ENCODE data around the gene HYDIN.
A peak's percentile ranks its signal among the peaks of the same experiment; 100 is the strongest.
"Not testable (repeated sequence)": the region's sequence is repeated elsewhere in the genome, so short reads cannot be mapped to it uniquely, and the experiment has no call there.

HYDIN gene

GRCh38 chr16:70882311-70882710, 348.2 kb downstream of the HYDIN start:
- DNase-seq (ENCODE audit: low read depth); H3K4me3 ChIP-seq (ENCODE audit: low read length): not testable (repeated sequence)

GRCh38 chr16:70877895-70878294, 352.6 kb downstream of the HYDIN start:
- not testable (repeated sequence) for DNase-seq (ENCODE audit: low read depth); H3K4me3 ChIP-seq (ENCODE audit: low read length)

GRCh38 chr16:70876442-70876841, 354.1 kb downstream of the HYDIN start:
- not testable (repeated sequence) for DNase-seq (ENCODE audit: low read depth)

GRCh38 chr16:70864698-70865097, 365.8 kb downstream of the HYDIN start:
- DNase-seq (ENCODE audit: low read depth), result not testable (repeated sequence)

More at GRCh38 chr16:70876442-70876841, 354.1 kb downstream of the HYDIN start:
- H3K4me3 ChIP-seq (ENCODE audit: low read length), result not testable (repeated sequence)

GRCh38 chr16:70861996-70862395, 368.5 kb downstream of the HYDIN start:
- not testable (repeated sequence) for DNase-seq (ENCODE audit: low read depth)

More at GRCh38 chr16:70864698-70865097, 365.8 kb downstream of the HYDIN start:
- H3K4me3 ChIP-seq (ENCODE audit: low read length), result not testable (repeated sequence)

GRCh38 chr16:70851299-70851698, 379.2 kb downstream of the HYDIN start:
- H3K4me3 ChIP-seq (ENCODE audit: low read length); DNase-seq (ENCODE audit: low read depth): not testable (repeated sequence)

More at GRCh38 chr16:70861996-70862395, 368.5 kb downstream of the HYDIN start:
- not testable (repeated sequence) for H3K4me3 ChIP-seq (ENCODE audit: low read length)

DNA sequence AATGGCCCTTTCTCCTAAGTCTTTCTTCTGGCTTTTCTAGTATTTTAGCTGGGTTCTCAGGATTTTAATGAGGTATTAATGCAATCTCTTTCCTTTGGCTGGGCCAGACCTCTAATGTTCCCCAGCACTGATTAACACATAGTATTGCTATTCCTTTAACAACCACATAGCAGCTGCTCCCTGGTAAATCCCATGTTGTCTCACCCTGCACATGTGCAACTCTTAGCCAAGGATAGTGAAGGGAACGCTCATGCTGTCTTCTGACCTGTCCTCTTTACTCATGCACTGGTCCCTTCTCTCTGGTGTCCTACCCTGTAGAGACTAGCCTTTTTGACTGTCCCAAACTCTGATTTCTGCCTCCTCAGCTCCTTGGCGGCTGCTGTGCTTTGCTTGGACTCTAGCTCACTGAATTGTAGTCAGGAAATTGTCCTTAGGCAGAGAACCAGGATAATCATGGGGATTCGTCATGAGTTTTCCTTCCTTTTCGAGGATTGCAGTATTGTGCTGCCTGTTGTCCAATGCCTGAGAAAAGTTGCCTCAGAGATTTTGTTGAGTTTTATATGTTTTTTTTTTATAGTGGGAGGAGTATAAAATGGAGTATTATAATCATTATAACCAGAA, 406.9 kb downstream of the HYDIN start:
- H3K4me3 ChIP-seq (ENCODE audit: low read length), result not testable (repeated sequence)

DNA sequence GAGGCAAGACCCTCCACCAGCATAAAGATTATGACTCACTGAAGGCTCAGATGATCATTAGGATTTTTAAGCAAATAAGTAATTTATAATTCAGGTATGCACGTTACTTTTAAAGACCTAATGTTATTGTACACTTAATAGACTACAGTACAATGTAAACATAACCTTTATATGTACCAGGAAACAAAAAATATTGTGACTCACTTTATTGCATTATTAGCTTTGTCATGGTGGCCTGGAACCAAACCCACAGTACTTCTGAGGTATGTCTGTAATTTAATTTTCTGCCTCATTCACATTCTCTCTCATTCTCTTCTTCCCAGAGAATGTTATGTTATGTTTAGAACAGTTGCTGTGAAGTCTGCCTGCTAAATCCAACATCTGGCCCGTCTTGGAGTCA, 407.8 kb downstream of the HYDIN start:
- H3K4me3 ChIP-seq (ENCODE audit: low read length); DNase-seq (ENCODE audit: low read depth): not testable (repeated sequence)

More for the DNA sequence above, 406.9 kb downstream of the HYDIN start:
- not testable (repeated sequence) for DNase-seq (ENCODE audit: low read depth)

- not testable (repeated sequence) for H3K4me3 ChIP-seq (ENCODE audit: low read length); DNase-seq (ENCODE audit: low read depth)
Measured at GRCh38 chr16:70818088-70818487, 412.4 kb downstream of the HYDIN start.

DNA sequence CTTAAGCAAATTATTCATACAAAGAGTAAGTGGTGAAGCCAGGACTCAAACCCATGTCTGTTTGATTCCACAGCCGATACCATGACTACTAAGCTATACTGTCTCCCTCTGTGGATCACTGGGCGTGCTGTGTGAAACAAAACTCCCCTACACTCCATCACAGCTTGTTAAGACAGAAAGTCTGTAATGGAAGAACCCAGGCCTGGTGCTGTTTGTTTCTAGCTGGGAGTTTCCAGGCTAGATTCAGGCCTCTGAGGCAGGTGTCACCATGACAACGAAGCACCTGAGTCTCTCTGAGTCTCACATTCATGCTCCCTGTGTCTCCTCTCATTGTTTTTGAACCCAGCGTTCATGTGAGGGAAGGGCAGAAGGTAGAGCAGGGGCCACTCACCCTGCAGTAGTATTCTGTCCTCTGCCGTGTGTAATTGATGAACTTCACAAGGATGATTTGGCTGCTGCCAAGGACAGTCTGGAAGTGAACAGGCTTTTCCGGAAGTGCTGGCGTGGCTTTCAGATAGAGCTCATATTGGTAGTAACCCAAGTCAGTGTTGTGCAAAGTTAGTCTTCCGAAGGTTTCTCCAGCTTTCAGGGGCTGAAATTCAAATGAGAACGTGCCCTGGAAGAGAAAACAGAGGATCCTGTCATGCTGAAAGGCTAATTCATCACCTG, 421.0 kb downstream of the HYDIN start:
- no peak for DNase-seq (ENCODE audit: low read depth)
- H3K4me3 ChIP-seq (ENCODE audit: low read length), result no peak overlapping the region
- TF ChIP-seq, protein P1, sequence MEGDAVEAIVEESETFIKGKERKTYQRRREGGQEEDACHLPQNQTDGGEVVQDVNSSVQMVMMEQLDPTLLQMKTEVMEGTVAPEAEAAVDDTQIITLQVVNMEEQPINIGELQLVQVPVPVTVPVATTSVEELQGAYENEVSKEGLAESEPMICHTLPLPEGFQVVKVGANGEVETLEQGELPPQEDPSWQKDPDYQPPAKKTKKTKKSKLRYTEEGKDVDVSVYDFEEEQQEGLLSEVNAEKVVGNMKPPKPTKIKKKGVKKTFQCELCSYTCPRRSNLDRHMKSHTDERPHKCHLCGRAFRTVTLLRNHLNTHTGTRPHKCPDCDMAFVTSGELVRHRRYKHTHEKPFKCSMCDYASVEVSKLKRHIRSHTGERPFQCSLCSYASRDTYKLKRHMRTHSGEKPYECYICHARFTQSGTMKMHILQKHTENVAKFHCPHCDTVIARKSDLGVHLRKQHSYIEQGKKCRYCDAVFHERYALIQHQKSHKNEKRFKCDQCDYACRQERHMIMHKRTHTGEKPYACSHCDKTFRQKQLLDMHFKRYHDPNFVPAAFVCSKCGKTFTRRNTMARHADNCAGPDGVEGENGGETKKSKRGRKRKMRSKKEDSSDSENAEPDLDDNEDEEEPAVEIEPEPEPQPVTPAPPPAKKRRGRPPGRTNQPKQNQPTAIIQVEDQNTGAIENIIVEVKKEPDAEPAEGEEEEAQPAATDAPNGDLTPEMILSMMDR (conservative IDR thresholded peaks at IDR 0.05; ENCODE audit: low read depth, low read length), result no peak

- H3K4me3 ChIP-seq (ENCODE audit: low read length), result no peak overlapping the region
- TF ChIP-seq, protein P1 (conservative IDR thresholded peaks at IDR 0.05; ENCODE audit: low read depth, low read length), result peak; percentile 36
- no peak for DNase-seq (ENCODE audit: low read depth)
Measured at GRCh38 chr16:70808371-70808770, 422.2 kb downstream of the HYDIN start.

DNA sequence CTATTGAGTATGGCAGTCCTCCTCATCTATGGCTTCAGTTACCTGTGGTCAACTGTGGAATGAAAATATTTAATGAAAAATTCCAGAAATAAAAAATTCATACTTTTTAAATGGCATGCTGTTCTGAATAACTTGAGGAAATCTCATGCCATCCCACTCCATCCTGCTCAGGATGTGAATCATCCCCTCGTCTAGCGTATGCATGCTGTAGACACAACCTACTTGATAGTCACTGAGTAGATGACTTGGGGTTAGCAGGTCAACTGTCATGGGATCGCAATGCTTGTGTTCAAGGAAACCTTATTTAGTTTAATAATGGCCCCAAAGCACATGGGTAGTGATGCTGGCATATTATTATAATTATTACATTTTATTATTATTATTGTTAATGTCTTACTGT, 424.7 kb downstream of the HYDIN start:
- DNase-seq (ENCODE audit: low read depth), result no peak
- TF ChIP-seq, protein P1 (conservative IDR thresholded peaks at IDR 0.05; ENCODE audit: low read depth, low read length), result no peak
- no peak overlapping the region for H3K4me3 ChIP-seq (ENCODE audit: low read length)

All from retinal pigment epithelial cell (primary cell).